SK-N-SH (cell line): ENCODE results near the gene ZC3H7B.

Experiments
- CTCF ChIP-seq: fragments of 200-600 bp; sonication (generic); IDR thresholded peaks from 2 replicates; pipeline ENCODE4 v1.6.1; 2017; ENCODE audit warnings: antibody characterized with exemption, mild to moderate bottlenecking, moderate library complexity
- FOXM1 ChIP-seq: IDR thresholded peaks from 2 replicates; pipeline ENCODE4 v1.4.0; 2012; ENCODE audit warnings: low read depth, mild to moderate bottlenecking
- POLR2AphosphoS5 ChIP-seq: IDR thresholded peaks from 2 replicates; pipeline ENCODE4 v1.6.1; 2012; ENCODE audit warnings: low read depth, low read length
- SIN3A ChIP-seq: IDR thresholded peaks from 2 replicates; pipeline ENCODE4 v1.6.1; 2012; ENCODE audit warnings: low read depth, mild to moderate bottlenecking, low read length, moderate library complexity, borderline replicate concordance
- TAF1 ChIP-seq: IDR thresholded peaks from 2 replicates; pipeline ENCODE4 v1.6.1; 2012; ENCODE audit warnings: low read depth, mild to moderate bottlenecking, low read length, moderate library complexity, borderline replicate concordance
- TF ChIP-seq, protein P1 (sequence below): fragments of 150-350 bp; IDR thresholded peaks from 2 replicates; pipeline ENCODE4 v1.6.1; 2017; ENCODE audit warnings: antibody characterized with exemption, low read length, low read depth, borderline replicate concordance

DNA sequence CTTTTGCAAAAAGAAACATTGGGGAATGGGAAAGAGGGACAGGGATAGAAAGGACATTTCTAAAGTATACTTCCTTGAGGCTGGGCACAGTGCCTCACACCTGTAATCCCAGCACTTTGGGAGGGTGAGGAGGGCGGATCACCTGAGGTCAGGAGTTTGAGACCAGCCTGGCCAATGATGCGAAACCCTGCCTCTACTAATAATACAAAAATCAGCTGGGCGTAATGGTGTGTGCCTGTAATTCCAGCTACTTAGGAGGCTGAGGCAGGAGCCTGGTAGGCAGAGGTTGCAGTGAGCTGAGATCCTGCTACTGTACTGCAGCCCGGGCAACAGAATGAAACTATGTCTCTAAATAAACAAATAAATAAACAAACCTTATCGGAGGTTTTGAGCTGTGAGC, 64.1 kb downstream of the ZC3H7B start:
- TF ChIP-seq CTCF (no peak), SIN3A (no peak), POLR2AphosphoS5 (no peak), TAF1 (no peak), FOXM1 (no peak)
- TF ChIP-seq, protein P1, sequence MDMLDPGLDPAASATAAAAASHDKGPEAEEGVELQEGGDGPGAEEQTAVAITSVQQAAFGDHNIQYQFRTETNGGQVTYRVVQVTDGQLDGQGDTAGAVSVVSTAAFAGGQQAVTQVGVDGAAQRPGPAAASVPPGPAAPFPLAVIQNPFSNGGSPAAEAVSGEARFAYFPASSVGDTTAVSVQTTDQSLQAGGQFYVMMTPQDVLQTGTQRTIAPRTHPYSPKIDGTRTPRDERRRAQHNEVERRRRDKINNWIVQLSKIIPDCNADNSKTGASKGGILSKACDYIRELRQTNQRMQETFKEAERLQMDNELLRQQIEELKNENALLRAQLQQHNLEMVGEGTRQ = no peak
